HEK293 (cell line): Measurements from ENCODE around the gene CENPP.

Experiments used
- CTCF ChIP-seq: fragments of 450-650 bp; formaldehyde crosslinking; IDR thresholded peaks from 2 replicates; pipeline ENCODE4 v1.5.1; 2016; ENCODE audit warnings: missing biosample characterization, missing genetic modification characterization
- ZBTB17 ChIP-seq: fragments of 450-650 bp; formaldehyde crosslinking; IDR thresholded peaks from 2 replicates; pipeline ENCODE4 v1.5.1; 2016; ENCODE audit warnings: missing biosample characterization, missing genetic modification characterization
- ZBTB44 ChIP-seq: fragments of 450-650 bp; IDR thresholded peaks from 2 replicates; pipeline ENCODE4 v1.5.1; 2018; ENCODE audit warnings: missing biosample characterization, mild to moderate bottlenecking, missing genetic modification characterization
- ZNF146 ChIP-seq: fragments of 450-650 bp; formaldehyde crosslinking; IDR thresholded peaks from 2 replicates; pipeline ENCODE4 v1.5.1; 2016; ENCODE audit warnings: missing biosample characterization, missing genetic modification characterization

- TF ChIP-seq ZNF146 (tag by site-specific recombination) = no peak
- no peak for TF ChIP-seq ZBTB44
- TF ChIP-seq CTCF (tag by site-specific recombination) = no peak
- TF ChIP-seq ZBTB17 (tag by site-specific recombination) = no peak
These were observed 53.3 kb downstream of the CENPP start for GRCh38 chr9:92378865-92379560.
